Measurements from ENCODE around the gene RAD51AP2.

GRCh38 chr2:17547737-17548136 is 29.5 kb upstream of the RAD51AP2 start:
- TF ChIP-seq POLR2A (IDR thresholded peaks at IDR 0.05; ENCODE audit: low read depth, low read length) (no peak), EZH2 (IDR thresholded peaks at IDR 0.05; ENCODE audit: borderline replicate concordance, low read depth, low read length, severe bottlenecking) (no peak)
